ENCODE data around the gene ZBTB49.

DNA sequence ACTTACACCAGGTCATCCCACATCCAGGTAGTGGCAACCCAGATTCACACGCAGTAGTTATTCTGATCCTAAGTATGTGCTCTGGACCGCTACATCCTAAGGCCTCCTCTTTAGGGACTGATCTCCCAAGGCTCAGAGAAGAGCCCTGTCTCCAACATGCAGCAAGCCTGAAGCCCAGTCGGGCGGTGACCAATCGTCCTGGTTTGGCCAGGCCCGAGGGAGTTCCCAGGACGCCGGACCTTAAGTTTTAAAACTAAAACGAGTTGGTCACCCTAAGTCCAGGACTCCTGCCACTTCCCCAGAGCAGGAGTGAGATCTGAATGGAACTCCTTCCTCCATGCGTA lies 482 bp upstream of the ZBTB49 start:
- TF ChIP-seq, protein P1, sequence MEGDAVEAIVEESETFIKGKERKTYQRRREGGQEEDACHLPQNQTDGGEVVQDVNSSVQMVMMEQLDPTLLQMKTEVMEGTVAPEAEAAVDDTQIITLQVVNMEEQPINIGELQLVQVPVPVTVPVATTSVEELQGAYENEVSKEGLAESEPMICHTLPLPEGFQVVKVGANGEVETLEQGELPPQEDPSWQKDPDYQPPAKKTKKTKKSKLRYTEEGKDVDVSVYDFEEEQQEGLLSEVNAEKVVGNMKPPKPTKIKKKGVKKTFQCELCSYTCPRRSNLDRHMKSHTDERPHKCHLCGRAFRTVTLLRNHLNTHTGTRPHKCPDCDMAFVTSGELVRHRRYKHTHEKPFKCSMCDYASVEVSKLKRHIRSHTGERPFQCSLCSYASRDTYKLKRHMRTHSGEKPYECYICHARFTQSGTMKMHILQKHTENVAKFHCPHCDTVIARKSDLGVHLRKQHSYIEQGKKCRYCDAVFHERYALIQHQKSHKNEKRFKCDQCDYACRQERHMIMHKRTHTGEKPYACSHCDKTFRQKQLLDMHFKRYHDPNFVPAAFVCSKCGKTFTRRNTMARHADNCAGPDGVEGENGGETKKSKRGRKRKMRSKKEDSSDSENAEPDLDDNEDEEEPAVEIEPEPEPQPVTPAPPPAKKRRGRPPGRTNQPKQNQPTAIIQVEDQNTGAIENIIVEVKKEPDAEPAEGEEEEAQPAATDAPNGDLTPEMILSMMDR (IDR thresholded peaks at IDR 0.05) = no peak
- TF ChIP-seq POLR2AphosphoS5 (IDR thresholded peaks at IDR 0.05) = no peak
- no peak for TF ChIP-seq POLR2A (IDR thresholded peaks at IDR 0.05; ENCODE audit: low read depth)
